GM12891 (cell line): ENCODE measurements around the gene NUSAP1.
"Not testable (repeated sequence)": the region's sequence is repeated elsewhere in the genome, so short reads cannot be mapped to it uniquely, and the experiment has no call there.

Experiments
- DNase-seq: peaks from one replicate; pipeline ENCODE4 v3.0.0; 2011; ENCODE audit warnings: low spot score; ENCODE audit not compliant: insufficient read length
- FAIRE-seq: peaks from 2 replicates; lab custom pipeline; 2011; peaks lifted over from hg19 to GRCh38; lab: Jason Lieb, UNC
- PAX5 ChIP-seq: IDR thresholded peaks from 2 replicates; pipeline ENCODE4 v1.6.1; 2011; ENCODE audit warnings: low read length, moderate library complexity, mild to moderate bottlenecking; ENCODE audit not compliant: insufficient read depth, severe bottlenecking
- POLR2A ChIP-seq: IDR thresholded peaks from 2 replicates; pipeline ENCODE4 v1.6.1; 2011; ENCODE audit warnings: low read depth, low read length, control low read depth
- POLR2AphosphoS5 ChIP-seq: IDR thresholded peaks from 2 replicates; pipeline ENCODE4 v1.6.1; 2011; ENCODE audit warnings: low read depth, low read length, control low read depth
- POU2F2 ChIP-seq: IDR thresholded peaks from 2 replicates; pipeline ENCODE4 v1.6.1; 2011; ENCODE audit warnings: low read depth, mild to moderate bottlenecking, control low read depth, low read length, moderate library complexity
- SPI1 ChIP-seq: IDR thresholded peaks from 2 replicates; pipeline ENCODE4 v1.6.1; 2011; ENCODE audit warnings: low read depth, low read length, control low read depth
- TAF1 ChIP-seq: IDR thresholded peaks from 2 replicates; pipeline ENCODE4 v1.6.1; 2011; ENCODE audit warnings: low read depth, low read length, control low read depth

Gene NUSAP1

DNA sequence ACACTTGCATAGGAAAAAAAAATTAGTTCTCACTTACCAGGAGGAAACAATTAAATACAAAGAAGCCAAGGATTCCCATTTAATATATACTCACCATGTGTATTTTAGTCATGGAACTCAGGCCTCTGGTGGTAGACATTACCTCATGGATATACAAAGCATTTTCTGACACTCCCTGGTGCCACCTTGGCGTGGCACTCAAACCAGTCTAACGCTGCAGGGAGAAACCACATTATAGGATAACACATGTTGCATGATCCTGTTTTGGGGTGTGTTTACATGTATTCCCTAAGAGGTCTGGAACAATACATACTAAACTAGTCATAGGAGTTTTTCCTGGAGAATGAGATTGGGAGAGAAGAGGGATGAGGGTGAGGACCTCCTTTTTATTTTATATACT lies 78.3 kb downstream of the NUSAP1 start:
- FAIRE-seq (no peak), DNase-seq (no peak)

DNA sequence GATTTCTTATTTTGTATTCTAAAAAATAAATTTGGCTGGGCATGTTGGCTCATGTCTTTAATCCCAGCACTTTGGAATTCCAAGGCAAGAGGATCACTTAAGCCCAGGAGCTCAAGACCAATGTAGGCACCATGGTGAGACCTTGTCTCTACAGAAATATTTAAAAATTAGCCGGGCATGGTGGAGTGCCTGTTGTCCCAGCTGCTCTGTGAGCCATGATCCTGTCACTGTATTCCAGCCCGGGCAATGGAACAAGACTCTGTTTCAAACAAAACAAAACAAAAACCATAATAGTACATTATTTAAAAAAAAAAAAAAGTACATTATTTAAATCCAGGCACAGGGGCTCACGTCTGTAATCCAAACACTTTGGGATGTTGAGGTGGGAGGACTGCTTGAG lies 78.8 kb downstream of the NUSAP1 start:
- DNase-seq (no peak), FAIRE-seq (no peak)
- TF ChIP-seq TAF1, result no peak
- TF ChIP-seq POU2F2, result no peak
- no peak for TF ChIP-seq PAX5
- no peak for TF ChIP-seq POLR2AphosphoS5
- no peak for TF ChIP-seq SPI1
- TF ChIP-seq POLR2A, result no peak

More for the DNA sequence above, 78.3 kb downstream of the NUSAP1 start:
- no peak for TF ChIP-seq TAF1
- no peak for TF ChIP-seq POU2F2
- no peak for TF ChIP-seq POLR2A
- no peak for TF ChIP-seq POLR2AphosphoS5
- no peak for TF ChIP-seq SPI1
- TF ChIP-seq PAX5, result no peak

DNA sequence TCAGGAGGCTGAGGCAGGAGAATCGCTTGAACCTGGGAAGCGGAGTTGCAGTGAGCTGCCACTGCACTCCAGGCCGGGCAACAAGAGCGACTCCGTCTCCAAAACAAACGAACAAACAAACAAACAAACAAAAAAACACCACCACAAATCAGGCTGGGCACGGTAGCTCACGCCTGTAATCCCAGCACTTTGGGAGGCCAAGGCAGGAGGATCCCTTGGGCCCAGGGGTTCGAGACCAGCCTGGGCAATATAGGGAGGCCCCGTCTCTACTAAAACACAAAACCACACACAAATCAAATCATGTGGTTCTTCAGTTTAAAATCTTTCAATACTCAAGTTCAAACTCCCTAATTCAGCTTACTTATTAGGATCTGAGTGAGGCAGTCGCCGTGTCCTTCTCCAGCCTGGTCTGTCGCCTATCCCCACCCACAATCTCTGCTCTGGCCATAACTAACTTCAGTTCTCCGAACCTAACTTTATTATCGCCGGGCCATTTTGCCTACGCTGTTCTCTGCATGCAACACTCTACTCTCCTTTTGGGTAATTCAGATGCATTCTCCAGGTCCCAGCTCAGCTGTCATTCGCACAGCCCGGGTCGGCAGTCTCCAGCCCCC lies 83.6 kb downstream of the NUSAP1 start:
- DNase-seq (peak; percentile 33), FAIRE-seq (no peak)
- TF ChIP-seq TAF1, result no peak
- TF ChIP-seq SPI1, result no peak
- no peak for TF ChIP-seq POU2F2
- TF ChIP-seq POLR2A, result no peak
- no peak for TF ChIP-seq PAX5

DNA sequence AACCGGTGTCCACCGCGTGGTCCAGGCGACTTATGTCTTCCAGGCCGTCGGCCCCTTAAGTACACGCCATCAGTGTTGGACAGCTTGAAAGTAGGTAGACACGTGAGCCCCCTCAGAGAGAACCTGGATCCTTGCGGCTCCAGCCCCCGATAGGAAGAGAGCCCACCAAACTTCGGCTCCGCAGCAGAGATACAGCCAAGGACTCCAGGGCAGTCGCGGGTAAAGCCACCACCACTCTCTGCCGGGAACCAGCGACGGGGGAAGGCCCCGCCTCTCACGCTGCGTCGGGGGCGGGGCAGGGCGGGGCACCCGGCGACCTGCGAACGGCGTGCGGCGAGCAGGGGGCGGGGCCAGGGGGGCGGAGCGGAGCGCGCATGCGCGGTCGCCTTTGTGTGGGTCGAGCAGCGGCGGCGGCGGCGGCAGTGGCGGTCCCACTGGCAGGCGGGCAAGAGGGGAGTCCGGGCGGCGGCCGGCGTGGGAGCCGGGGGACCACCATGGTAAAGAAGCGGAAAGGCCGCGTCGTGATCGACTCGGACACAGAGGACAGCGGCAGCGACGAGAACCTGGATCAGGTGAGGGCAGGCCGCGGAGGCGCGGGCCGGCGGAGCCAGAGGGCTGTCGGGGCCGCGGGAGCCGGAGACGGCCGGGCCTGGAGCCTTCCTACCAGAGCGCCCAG lies 84.2 kb downstream of the NUSAP1 start, which contains the start of gene RTF1:
RTF1 (plus strand) TSS at position 354 of the 676 bp plus-strand sequence; CDS start at position 375, 21 bp downstream.
- DNase-seq, result peak; percentile 88
- FAIRE-seq, result peak; percentile 91
- TF ChIP-seq TAF1, result peak; percentile 59
- TF ChIP-seq PAX5, result no peak
- TF ChIP-seq POU2F2, result no peak
- TF ChIP-seq SPI1, result no peak
- TF ChIP-seq POLR2A, result peak; percentile 82
- peak; percentile 67; the same call in 1 of the 2 replicates for TF ChIP-seq POLR2AphosphoS5

DNA sequence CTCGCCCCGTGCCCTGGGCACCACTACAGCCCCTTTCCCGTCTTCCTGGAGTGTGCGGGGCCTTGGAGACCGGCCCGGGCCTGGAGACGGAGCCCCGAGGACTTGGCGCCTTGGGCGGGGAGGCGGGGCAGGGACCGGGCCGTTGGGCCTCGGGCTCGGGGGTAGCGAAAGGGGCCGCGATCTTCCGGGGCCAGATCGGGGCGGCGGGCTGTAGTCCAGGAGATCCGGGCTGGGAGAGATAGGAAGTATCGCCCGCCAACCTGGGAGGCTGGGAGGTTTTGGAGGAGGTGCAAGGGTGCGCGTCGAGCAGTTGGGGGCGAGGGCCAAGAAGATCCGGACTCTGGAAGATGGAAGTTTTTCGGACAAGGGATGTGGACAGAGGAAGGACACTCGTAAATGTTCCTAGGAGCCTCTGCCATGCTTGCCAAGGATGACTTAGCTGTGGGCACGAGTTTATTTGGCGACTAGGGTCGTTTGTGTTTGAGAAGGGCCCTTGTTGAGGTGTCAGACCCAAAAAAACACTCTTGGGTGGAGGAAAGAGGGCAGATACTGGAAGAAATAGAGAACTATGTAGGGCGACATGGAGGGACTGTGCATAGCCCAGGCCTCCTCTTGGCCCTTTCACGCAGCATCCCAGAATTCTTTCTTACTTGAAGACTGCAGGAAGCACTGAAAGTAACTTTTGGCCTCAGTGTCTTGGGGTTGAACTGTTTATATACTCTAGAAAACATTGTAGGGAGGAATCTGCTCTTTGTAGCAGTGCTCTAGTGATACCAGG lies 84.9 kb downstream of the NUSAP1 start:
- peak; percentile 69 for FAIRE-seq
- TF ChIP-seq SPI1 (no peak), PAX5 (no peak), POU2F2 (no peak), POLR2A (no peak), TAF1 (no peak), POLR2AphosphoS5 (no peak)

DNA sequence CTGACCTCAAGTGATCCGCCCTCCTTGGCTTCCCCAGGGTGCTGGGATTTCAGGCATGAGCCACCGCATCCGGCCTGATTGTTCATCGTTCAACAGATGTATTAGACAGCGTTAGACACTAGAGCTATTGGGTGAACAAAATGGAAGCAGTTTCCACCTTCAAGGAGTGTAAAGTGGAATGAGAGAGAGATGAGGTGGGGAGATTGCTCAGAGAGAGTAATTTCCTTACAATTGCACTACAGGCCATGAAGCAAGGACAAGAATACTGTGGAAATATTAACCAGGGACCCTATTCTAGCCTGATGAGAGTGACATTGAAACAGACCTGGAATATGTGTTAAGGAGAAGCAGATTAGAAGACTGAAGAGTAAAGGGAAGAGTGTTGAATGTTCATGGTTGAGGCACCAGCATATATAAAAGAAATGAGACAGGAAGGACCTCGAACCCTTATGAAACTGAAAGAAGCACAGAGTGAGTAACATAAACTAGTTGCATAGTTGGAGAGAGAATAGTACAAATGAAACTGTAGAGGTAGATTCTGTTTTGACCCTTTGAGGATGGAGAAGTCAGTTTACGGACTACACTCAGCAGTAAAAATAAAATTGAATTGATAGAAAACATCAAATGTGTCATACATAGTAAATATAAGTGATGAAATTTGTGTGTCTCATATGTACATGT lies 91.4 kb downstream of the NUSAP1 start:
- peak; percentile 41 for DNase-seq
- TF ChIP-seq POLR2AphosphoS5, result no peak
- TF ChIP-seq SPI1, result no peak
- TF ChIP-seq POLR2A, result no peak
- TF ChIP-seq TAF1, result no peak
- no peak for TF ChIP-seq POU2F2
- TF ChIP-seq PAX5, result no peak
- FAIRE-seq, result peak; percentile 77

More for the DNA sequence above, 84.9 kb downstream of the NUSAP1 start:
- no peak for DNase-seq

DNA sequence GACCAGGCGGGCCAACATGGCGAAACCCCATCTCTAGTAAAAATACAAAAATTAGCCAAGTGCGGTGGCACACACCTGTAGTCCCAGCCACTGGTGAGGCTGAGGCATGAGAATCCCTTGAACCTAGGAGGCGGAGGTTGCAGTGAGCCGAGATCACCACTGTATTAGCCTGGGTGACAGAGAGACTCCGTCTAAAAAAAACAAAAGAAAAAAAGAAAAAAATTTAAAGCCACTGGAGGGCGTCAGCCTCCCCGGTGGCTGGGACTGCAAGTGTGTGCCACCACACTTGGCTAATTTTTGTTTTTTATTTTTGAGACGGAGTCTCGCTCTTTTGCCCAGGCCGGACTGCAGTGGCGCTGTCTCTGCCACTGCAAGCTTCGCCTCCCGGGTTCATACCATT lies 92.1 kb downstream of the NUSAP1 start:
- TF ChIP-seq POLR2A (no peak), TAF1 (no peak), PAX5 (no peak), SPI1 (no peak), POLR2AphosphoS5 (no peak), POU2F2 (no peak)
- no peak for FAIRE-seq

DNA sequence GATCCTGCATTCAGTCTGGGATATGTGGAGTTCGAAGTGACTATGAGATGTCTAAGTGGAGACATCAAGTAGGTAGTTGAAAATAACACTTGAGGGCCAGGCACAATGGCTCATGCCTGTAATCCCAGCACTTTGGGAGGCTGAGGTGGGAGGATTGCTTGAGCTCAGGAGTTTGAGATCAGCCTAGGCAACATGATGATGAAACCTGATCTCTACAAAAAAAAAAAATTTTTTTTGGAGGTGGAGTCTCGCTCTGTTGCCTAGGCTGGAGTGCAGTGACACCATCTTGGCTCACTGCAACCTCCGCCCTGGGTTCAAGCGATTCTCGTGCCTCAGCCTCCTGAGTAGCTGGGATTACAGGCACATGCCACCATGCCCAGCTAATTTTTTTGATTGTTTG lies 93.2 kb downstream of the NUSAP1 start:
- DNase-seq, result not testable (repeated sequence)

More for the DNA sequence above, 92.1 kb downstream of the NUSAP1 start:
- DNase-seq, result no peak

More for the DNA sequence above, 93.2 kb downstream of the NUSAP1 start:
- not testable (repeated sequence) for FAIRE-seq
